ENCODE results near the gene DOCK10. TPM values are rescaled to one million over a fixed set of nuclear protein-coding genes. Genes with fewer than 3 reads are reported as not detected.

The DOCK10 gene
- total RNA-seq, 1 donor, result 176 TPM

DNA sequence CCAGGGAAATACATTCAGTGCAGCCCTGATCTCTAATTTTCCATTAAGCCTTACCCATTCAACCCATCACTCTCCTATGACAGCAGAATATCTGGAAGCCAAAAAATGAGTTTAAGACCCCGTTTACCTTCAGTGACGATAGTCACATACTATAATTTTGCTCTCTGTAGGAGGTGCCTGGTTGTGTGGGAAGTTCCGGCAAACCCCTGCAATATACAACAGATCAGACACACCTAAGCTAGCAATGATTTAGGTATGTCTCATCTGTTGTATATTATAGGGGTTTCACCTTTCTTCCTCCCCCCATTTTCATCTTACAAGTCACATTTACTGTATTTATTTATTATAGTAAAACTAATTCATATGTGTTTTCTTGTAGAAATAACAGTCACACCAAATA is 101.7 kb downstream of the DOCK10 start:
- Histone ChIP-seq H3K4me3 (ENCODE audit: low read length) (no peak overlapping the region), H3K9me3 (ENCODE audit: low read depth, low read length) (no peaks in the 10 kb centered on the region), H3K27me3 (ENCODE audit: insufficient read depth, low read length) (no peaks in the 10 kb centered on the region), H3K4me1 (ENCODE audit: insufficient read depth, low read length) (peaks cover 56% of the 10 kb centered on the region)

DNA sequence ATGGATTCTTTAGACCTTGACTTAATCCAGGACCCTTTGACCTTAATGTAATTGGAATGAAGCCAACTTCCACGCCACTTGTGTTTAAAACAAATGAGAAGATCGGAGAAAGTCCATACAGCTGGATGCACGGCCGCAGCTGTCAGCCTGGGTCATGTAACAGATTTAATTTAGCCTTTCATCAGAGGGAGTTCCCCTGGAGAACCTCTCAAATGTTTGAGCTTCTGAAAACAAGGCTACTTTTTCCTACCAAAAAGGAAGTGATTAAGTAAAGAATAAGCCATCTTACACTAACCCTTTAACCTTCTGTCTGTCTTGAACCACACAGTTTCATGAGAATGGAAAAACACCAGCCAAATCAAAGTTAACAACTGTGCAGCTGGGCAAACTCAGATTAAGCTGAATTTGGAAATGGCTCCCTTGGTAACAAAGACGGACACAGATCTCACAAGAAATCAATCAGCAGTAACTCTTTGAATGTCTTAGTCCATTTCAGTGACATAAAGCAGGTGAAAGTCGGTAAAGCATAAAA is 103.6 kb downstream of the DOCK10 start:
- Histone ChIP-seq H3K9me3 (ENCODE audit: low read depth, low read length) (no peaks in the 10 kb centered on the region), H3K4me1 (ENCODE audit: insufficient read depth, low read length) (peaks cover 44% of the 10 kb centered on the region), H3K27me3 (ENCODE audit: insufficient read depth, low read length) (no peaks in the 10 kb centered on the region), H3K4me3 (ENCODE audit: low read length) (no peak overlapping the region)

DNA sequence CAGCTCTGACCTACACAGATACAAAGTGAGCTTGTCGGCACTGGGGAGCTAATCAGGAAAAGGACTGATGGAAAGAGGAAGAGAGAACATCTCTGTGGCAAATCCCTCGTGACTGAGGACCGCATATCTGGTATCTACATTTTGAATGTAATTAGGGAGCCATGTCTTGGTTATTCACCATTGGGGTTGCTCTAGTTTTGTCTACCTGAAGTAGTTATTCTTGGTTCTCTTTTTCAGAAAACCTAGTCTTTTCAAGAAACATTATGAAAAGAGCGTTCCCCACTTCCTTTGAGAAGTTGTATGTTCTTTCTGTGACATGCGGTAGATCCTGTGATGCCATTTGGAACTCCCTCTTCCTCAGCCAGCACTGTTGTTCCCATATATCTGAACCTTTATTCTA is 104.4 kb downstream of the DOCK10 start:
- peaks cover 47% of the 10 kb centered on the region for H3K4me1 ChIP-seq (ENCODE audit: insufficient read depth, low read length)
- no peaks in the 10 kb centered on the region for H3K27me3 ChIP-seq (ENCODE audit: insufficient read depth, low read length)
- no peaks in the 10 kb centered on the region for H3K9me3 ChIP-seq (ENCODE audit: low read depth, low read length)
- H3K4me3 ChIP-seq (ENCODE audit: low read length), result no peak overlapping the region

DNA sequence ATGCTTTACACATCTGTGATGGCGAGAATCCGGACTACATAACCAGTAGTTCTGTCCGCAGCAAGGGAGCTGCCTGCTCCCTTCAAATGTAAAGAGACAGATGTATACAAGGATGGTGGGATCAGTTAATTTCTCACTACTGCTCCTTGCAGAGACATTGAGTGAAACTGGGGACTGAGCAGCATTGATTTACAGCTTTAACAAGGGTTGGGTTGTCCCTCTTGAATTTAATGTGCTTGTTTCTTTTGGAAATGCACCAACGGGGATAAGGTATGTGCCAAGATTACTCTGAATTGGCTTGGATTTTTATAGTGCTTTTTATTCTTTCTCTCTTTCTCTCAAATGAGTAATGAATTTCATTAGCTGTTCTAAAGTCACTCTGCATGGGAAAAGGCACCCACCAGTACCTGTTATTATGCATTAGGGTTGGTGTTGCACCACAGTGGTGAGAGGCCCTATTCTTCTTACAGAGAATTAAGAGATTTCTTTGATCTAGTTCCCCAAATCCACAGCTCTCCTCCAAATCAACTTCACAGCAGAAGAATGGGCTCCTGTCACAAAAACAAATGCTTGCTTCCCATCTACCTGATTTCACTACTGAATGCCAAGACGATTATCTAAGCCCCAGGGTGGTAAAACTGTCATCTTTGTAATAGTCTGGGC is 107.6 kb downstream of the DOCK10 start:
- Histone ChIP-seq H3K9me3 (ENCODE audit: low read depth, low read length) (no peaks in the 10 kb centered on the region), H3K4me3 (ENCODE audit: low read length) (no peak overlapping the region), H3K4me1 (ENCODE audit: insufficient read depth, low read length) (peaks cover 61% of the 10 kb centered on the region), H3K27me3 (ENCODE audit: insufficient read depth, low read length) (no peaks in the 10 kb centered on the region)

DNA sequence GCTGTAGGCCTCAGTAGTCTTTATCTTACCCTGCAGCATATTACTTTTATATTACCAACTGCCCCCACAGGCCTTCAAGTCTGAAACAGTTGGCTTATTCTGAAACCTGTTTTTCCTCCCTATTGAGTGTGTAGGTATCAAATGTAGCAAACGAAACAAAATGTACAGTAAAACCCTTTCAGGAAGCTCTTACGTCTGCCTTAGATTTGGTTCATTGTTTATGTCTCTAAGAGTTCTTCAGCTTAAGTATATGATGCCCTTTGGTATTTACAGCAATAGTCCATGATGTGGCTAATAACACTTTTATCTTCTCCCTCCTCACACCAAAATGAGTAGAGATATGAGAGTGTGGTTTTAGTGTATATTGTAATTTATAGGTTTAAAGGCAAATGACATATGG is 108.8 kb downstream of the DOCK10 start:
- Histone ChIP-seq H3K27me3 (ENCODE audit: insufficient read depth, low read length) (no peaks in the 10 kb centered on the region), H3K4me3 (ENCODE audit: low read length) (no peak overlapping the region), H3K9me3 (ENCODE audit: low read depth, low read length) (no peaks in the 10 kb centered on the region), H3K4me1 (ENCODE audit: insufficient read depth, low read length) (peaks cover 68% of the 10 kb centered on the region)

DNA sequence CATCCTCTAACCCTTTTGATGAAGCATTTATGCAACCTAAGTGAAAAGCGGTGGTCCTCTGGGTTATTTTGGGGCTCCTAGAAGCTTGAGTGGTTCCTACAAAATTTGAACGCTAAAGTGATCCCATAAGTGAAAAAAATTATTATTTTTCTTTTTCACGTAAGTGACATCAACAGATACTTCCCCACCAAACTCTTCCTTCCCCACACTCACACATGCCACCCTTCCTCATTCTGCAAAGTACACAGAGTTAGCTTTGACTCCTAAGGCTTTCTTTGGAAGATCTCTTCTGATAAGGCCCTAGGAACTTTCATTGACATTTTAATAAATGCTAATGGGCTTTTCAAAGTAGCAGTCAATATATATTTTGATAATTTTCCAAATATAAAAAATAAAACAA is 109.7 kb downstream of the DOCK10 start:
- Histone ChIP-seq H3K4me1 (ENCODE audit: insufficient read depth, low read length) (peaks cover 68% of the 10 kb centered on the region), H3K4me3 (ENCODE audit: low read length) (no peak overlapping the region), H3K9me3 (ENCODE audit: low read depth, low read length) (no peaks in the 10 kb centered on the region), H3K27me3 (ENCODE audit: insufficient read depth, low read length) (no peaks in the 10 kb centered on the region)

DNA sequence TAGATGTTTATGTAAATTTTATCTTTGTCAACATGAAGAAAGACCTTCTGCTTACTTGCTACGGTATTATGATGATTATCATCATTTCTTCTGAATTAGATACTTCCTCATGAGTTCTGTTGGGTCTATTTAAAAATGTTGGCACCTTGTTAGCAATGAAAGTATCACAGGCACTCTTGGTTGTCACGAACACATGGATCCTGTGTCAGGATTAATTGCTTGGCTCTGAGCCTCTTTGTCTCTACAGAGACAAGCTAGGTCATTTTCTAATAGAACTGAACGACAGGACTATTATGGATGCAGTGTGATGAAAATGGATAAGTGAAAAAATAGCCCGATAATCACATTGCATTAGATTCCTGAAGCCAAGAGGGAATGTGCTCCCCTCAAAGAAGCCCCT is 110.3 kb downstream of the DOCK10 start:
- H3K4me3 ChIP-seq (ENCODE audit: low read length), result no peak overlapping the region

DNA sequence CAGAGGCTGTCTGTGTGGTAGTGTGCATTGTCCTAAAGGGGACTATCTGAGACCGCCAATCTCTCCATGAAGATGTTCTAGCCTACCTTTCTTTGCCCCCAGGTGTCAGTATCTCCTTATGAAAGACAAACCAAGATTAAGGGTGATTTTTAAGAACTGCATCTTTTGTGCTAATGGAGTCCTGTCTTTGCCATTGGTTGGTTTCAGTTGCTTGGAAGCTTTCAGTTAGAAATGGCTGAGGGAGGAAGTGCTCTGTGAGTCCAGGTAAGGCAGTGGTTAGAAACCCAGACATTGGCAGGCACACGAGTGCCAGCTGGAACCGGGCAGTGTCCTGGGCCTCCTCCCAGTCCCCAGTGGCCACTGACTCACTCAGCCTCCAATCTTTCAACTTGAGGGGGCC is 111.3 kb downstream of the DOCK10 start:
- Histone ChIP-seq H3K9me3 (ENCODE audit: low read depth, low read length) (no peaks in the 10 kb centered on the region), H3K4me3 (ENCODE audit: low read length) (no peak overlapping the region), H3K4me1 (ENCODE audit: insufficient read depth, low read length) (peaks cover 82% of the 10 kb centered on the region), H3K27me3 (ENCODE audit: insufficient read depth, low read length) (no peaks in the 10 kb centered on the region)

More for the DNA sequence above, 110.3 kb downstream of the DOCK10 start:
- H3K9me3 ChIP-seq (ENCODE audit: low read depth, low read length), result no peaks in the 10 kb centered on the region
- H3K27me3 ChIP-seq (ENCODE audit: insufficient read depth, low read length), result no peaks in the 10 kb centered on the region
- H3K4me1 ChIP-seq (ENCODE audit: insufficient read depth, low read length), result peaks cover 72% of the 10 kb centered on the region

DNA sequence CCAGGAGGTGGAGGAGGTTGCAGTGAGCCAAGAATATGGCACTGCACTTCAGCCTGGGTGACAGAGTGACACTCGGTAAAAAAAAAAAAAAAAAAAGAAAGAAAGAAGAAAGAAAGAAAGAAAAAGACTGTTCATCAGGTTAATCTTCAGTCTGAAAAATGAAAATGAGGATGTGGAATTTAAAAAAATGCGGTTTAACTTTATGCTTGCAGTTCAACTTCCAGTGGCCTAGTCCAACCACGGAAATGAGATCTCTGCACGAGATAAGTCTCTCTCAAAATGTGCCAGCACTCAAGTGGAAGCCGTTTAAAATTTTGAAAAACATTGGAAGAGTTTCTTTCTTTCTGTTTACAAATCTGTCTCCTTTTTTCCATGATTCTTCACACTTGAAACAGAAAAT is 112.1 kb downstream of the DOCK10 start:
- no peak overlapping the region for H3K4me3 ChIP-seq (ENCODE audit: low read length)
- no peaks in the 10 kb centered on the region for H3K27me3 ChIP-seq (ENCODE audit: insufficient read depth, low read length)
- H3K9me3 ChIP-seq (ENCODE audit: low read depth, low read length), result no peaks in the 10 kb centered on the region
- peaks cover 90% of the 10 kb centered on the region for H3K4me1 ChIP-seq (ENCODE audit: insufficient read depth, low read length)

DNA sequence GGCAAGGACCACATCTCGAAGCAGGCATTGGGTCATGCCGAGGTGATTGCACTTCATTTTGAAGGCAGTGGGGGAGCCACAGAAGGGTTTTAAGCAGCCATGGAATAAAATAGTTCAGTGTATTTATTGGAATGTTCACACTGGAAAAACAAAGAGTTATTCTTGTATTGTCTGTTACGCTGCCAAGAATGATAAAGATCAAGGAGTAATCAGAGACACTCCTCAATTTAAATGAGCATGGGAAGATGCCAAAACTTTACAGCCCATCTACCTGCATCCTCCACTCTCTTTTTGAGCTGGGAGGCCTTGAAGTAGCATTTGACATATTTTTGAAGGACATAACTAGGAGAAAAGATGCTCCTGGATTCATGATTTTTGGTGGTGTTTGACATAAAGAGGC is 112.8 kb downstream of the DOCK10 start:
- H3K27me3 ChIP-seq (ENCODE audit: insufficient read depth, low read length), result no peaks in the 10 kb centered on the region
- no peaks in the 10 kb centered on the region for H3K9me3 ChIP-seq (ENCODE audit: low read depth, low read length)
- no peak overlapping the region for H3K4me3 ChIP-seq (ENCODE audit: low read length)
- peaks cover 92% of the 10 kb centered on the region for H3K4me1 ChIP-seq (ENCODE audit: insufficient read depth, low read length)

DNA sequence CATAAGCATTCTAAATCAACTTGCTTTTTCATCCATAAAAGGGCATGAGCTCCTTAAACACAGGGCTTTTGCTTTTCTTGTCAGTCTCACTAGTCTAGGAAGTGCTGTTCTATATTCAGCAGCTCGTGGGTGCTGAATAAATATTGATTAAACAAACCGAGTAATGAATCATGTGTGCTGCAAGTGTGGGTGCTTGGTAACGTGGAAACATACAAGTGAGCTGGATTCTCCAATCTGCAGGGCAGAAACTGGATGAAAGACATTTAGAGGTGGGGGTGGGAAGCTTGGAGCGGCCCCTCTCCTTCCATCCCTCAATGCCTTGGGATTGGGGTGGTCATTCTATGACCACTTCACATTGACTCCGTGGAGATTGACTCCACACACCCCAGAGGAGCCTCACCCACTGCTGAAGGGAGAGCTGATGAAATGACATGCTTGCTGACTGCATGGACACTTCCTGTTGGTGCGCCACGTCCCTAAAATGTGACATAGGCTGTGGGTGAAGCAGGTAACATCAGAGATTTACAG is 114.6 kb downstream of the DOCK10 start:
- Histone ChIP-seq H3K4me1 (ENCODE audit: insufficient read depth, low read length) (peaks cover 98% of the 10 kb centered on the region), H3K4me3 (ENCODE audit: low read length) (no peak overlapping the region), H3K27me3 (ENCODE audit: insufficient read depth, low read length) (no peaks in the 10 kb centered on the region), H3K9me3 (ENCODE audit: low read depth, low read length) (no peaks in the 10 kb centered on the region)

DNA sequence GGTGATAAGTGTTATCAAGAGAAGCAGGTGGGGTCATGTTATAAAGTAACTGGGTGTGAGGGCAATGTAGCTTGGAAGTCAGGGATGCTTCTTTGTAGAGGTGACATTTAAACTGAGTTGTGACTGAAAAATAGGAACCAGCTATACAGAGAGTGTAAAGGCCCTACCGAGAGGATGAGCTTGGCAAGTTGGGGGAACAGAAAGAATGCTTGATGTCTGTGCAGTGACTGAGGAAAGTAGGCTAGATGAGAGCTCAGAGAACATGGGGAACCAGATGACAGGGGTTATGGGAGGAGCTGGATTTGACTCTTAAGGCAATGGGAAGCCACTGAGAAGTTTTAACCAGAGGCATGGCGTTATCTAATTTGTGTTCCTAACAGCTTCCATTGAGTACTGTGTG is 115.3 kb downstream of the DOCK10 start:
- Histone ChIP-seq H3K27me3 (ENCODE audit: insufficient read depth, low read length) (no peaks in the 10 kb centered on the region), H3K4me1 (ENCODE audit: insufficient read depth, low read length) (peaks cover 98% of the 10 kb centered on the region), H3K9me3 (ENCODE audit: low read depth, low read length) (no peaks in the 10 kb centered on the region), H3K4me3 (ENCODE audit: low read length) (no peak overlapping the region)

DNA sequence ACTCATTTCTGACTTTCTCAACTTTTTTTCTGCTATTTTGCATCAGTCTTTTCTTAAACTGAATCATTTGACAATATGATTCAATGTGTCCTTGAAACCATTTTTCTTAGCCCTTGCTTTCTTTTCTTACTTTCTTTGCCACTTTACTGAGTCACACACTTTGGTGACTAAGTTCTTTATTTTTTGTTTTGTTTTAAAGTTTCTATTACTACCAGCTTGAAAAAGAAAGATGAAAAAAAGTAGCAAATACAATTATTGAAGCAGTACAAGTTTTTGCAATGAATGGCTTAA is 116.5 kb downstream of the DOCK10 start:
- H3K4me3 ChIP-seq (ENCODE audit: low read length), result no peak overlapping the region
- peaks cover 96% of the 10 kb centered on the region for H3K4me1 ChIP-seq (ENCODE audit: insufficient read depth, low read length)
- H3K27me3 ChIP-seq (ENCODE audit: insufficient read depth, low read length), result no peaks in the 10 kb centered on the region
- no peaks in the 10 kb centered on the region for H3K9me3 ChIP-seq (ENCODE audit: low read depth, low read length)

DNA sequence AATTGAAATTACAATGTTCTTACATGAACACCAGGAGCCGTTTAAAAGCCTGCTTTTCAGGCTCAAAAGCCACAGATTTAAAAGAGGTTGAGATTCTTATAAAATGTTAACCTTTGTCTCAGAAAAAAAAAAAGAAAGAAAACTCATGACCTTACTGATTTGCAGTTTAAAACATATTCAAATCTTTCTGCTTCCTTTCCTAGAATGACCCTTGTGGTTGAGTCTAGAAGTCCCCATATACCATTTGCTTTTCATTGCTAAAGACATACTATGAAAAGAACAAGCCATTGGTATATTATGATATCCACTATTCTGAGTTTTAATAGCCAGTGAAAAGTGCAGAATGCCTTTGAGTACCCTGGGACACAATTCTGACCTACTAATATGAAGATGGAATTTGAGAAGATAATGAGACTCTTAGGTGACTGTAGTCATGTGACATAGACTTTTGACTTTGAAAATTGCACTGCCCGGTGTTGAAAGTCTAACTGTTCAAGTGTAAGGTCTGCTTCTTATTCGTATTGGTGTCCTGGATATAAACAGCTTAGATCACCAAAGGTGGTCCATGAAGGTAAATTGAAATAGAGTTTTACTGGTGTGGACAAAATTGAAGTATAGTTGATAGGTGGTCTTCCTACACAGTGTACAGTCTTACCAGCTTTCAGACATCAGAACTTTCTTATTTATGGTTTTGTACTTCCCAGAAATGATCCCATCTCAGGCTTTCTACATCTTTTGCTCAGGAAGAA is 117.0 kb downstream of the DOCK10 start:
- Histone ChIP-seq H3K27me3 (ENCODE audit: insufficient read depth, low read length) (no peaks in the 10 kb centered on the region), H3K4me3 (ENCODE audit: low read length) (no peak overlapping the region), H3K9me3 (ENCODE audit: low read depth, low read length) (no peaks in the 10 kb centered on the region), H3K4me1 (ENCODE audit: insufficient read depth, low read length) (peaks cover 93% of the 10 kb centered on the region)

DNA sequence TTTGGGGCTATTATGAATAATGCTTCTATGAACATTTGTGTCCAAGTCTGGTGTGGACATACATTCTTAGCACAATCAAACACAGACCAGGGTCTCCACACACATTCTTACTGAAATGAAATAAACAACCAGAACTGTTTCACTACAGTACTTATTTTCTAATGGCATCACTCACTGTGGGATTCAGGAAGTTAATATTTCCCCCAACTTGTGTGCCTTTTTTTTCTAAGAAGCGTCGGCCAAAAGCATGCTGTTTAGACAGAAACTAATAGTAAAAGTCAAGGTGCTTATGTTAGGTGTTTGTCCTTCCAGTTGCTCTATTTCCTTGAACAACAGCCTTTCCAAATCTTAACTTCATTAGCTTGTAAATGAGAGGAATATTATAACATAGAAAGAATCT is 117.6 kb downstream of the DOCK10 start:
- Histone ChIP-seq H3K27me3 (ENCODE audit: insufficient read depth, low read length) (no peaks in the 10 kb centered on the region), H3K4me3 (ENCODE audit: low read length) (no peak overlapping the region), H3K4me1 (ENCODE audit: insufficient read depth, low read length) (peaks cover 93% of the 10 kb centered on the region), H3K9me3 (ENCODE audit: low read depth, low read length) (no peaks in the 10 kb centered on the region)

Measured in mononuclear cell (primary cell).